Trophoblast cell (in vitro differentiated cells and primary cell): ENCODE results near the gene ATF6.

Source experiments
- DNase-seq, 2 donors: peaks; one replicate each; pipeline ENCODE4 v3.0.0-alpha.2; 2016
- H2AFZ ChIP-seq: 2 replicates; pipeline ENCODE4 v1.6.1; 2013; ENCODE audit warnings: low read length, moderate library complexity, mild to moderate bottlenecking; ENCODE audit not compliant: insufficient read depth, poor library complexity
- H2AK5ac ChIP-seq: 2 replicates; pipeline ENCODE4 v1.6.1; 2013; ENCODE audit warnings: mild to moderate bottlenecking, low read length
- H2BK120ac ChIP-seq: 2 replicates; pipeline ENCODE4 v1.6.1; 2013; ENCODE audit warnings: low read length, mild to moderate bottlenecking, moderate library complexity; ENCODE audit not compliant: insufficient read depth, poor library complexity
- H2BK12ac ChIP-seq: 2 replicates; pipeline ENCODE4 v1.6.1; 2013; ENCODE audit warnings: mild to moderate bottlenecking, low read length, moderate library complexity
- H2BK5ac ChIP-seq: 2 replicates; pipeline ENCODE4 v1.6.1; 2013; ENCODE audit warnings: low read length, low read depth, moderate library complexity, mild to moderate bottlenecking; ENCODE audit not compliant: poor library complexity
- H3K14ac ChIP-seq: 2 replicates; pipeline ENCODE4 v1.6.1; 2013; ENCODE audit warnings: mild to moderate bottlenecking, low read length
- H3K18ac ChIP-seq: 2 replicates; pipeline ENCODE4 v1.6.1; 2013; ENCODE audit warnings: mild to moderate bottlenecking, low read length
- H3K23ac ChIP-seq: 2 replicates; pipeline ENCODE4 v1.6.1; 2013; ENCODE audit warnings: low read length
- H3K27ac ChIP-seq: 2 replicates; pipeline ENCODE4 v1.5.1; 2013; ENCODE audit warnings: low read depth, mild to moderate bottlenecking, inconsistent platforms, low read length, moderate library complexity
- H3K27me3 ChIP-seq: 2 replicates; pipeline ENCODE4 v1.6.1; 2013; ENCODE audit warnings: inconsistent platforms, mild to moderate bottlenecking, low read length, moderate library complexity; ENCODE audit not compliant: insufficient read depth
- H3K36me3 ChIP-seq, 2 experiments: 1 replicate in 1 of 2; 2 replicates in 1 of 2; pipeline ENCODE4 v1.6.1; 2013; ENCODE audit warnings: low read length in 2 of 2, mild to moderate bottlenecking in 2 of 2, moderate library complexity in 1 of 2; ENCODE audit not compliant: insufficient read depth in 2 of 2, control insufficient read depth in 1 of 2
- H3K4ac ChIP-seq: 2 replicates; pipeline ENCODE4 v1.6.1; 2013; ENCODE audit warnings: low read depth, mild to moderate bottlenecking, low read length, moderate library complexity
- H3K4me1 ChIP-seq, 2 experiments: 1 replicate in 1 of 2; 2 replicates in 1 of 2; pipeline ENCODE4 v1.6.1; 2013; ENCODE audit warnings: low read length in 2 of 2, mild to moderate bottlenecking in 2 of 2, moderate library complexity in 1 of 2; ENCODE audit not compliant: insufficient read depth in 2 of 2, control insufficient read depth in 1 of 2
- H3K4me2 ChIP-seq: 2 replicates; pipeline ENCODE4 v1.6.1; 2013; ENCODE audit warnings: inconsistent platforms, mild to moderate bottlenecking, low read length, moderate library complexity
- H3K4me3 ChIP-seq: 2 replicates; pipeline ENCODE4 v1.5.1; 2013; ENCODE audit warnings: mild to moderate bottlenecking, low read depth, low read length, inconsistent platforms
- H3K79me1 ChIP-seq: one replicate; pipeline ENCODE4 v1.6.1; 2013; ENCODE audit warnings: low read length
- H3K79me2 ChIP-seq: 2 replicates; pipeline ENCODE4 v1.6.1; 2013; ENCODE audit warnings: low read length, mild to moderate bottlenecking; ENCODE audit not compliant: control insufficient read depth, insufficient read depth, poor library complexity
- H3K9ac ChIP-seq: 2 replicates; pipeline ENCODE4 v1.6.1; 2013; ENCODE audit warnings: mild to moderate bottlenecking, low read length
- H3K9me3 ChIP-seq: 2 replicates; pipeline ENCODE4 v1.6.1; 2013; ENCODE audit warnings: low read depth, mild to moderate bottlenecking, control low read depth, inconsistent platforms, low read length; ENCODE audit not compliant: insufficient read depth
- H4K12ac ChIP-seq: 2 replicates; pipeline ENCODE4 v1.6.1; 2013; ENCODE audit warnings: low read depth, mild to moderate bottlenecking, low read length, moderate library complexity
- H4K8ac ChIP-seq: 2 replicates; pipeline ENCODE4 v1.6.1; 2013; ENCODE audit warnings: low read depth, mild to moderate bottlenecking, low read length, moderate library complexity
- H4K91ac ChIP-seq: one replicate; pipeline ENCODE4 v1.6.1; 2013; ENCODE audit warnings: low read depth, mild to moderate bottlenecking, low read length, moderate library complexity
- WGBS: extraction: QIAGEN DNeasy Blood & Tissue Kit; methylation state at CpG from one replicate; pipeline ENCODE4 v1.1.7; 2013; ENCODE audit warnings: missing lambda C conversion rate; ENCODE audit not compliant: insufficient read length, insufficient coverage; ENCODE audit errors: extremely low coverage; 5-methylcytosine and 5-hydroxymethylcytosine counted together

The ATF6 gene

DNA sequence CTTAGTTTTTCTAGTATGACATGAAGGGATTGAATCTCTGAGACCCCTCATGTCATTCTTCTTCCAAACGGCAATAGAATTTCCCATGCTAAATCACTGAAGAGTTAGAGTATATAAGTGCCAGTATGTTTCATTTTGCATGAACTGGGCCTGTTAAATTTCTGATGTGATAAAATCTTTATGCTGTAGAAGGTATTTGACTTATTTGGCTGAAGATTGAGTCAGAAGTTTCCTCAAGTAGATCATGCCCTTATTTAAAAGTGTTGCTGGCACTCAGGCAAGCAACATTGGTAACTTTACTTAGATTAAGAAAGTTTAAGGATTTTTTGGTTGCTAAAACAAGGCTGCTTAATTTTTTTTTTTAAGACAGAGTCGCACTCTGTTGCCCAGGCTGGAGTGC is 13.3 kb downstream of the ATF6 start:
- DNase-seq, result peak in 1 of 2 donors; percentile 69
- Histone ChIP-seq H3K18ac (no peak overlapping the region), H3K27me3 (no peaks in the 10 kb centered on the region), H3K9me3 (peaks cover 2% of the 10 kb centered on the region), H2BK12ac (no peak overlapping the region), H3K79me2 (no peaks in the 10 kb centered on the region), H3K36me3 (peaks cover 0 to 3% of the 10 kb centered on the region in 2 experiments), H3K23ac (no peak overlapping the region), H3K79me1 (no peaks in the 10 kb centered on the region), H2BK120ac (no peak overlapping the region), H2AK5ac (no peak overlapping the region), H3K4me2 (no peak overlapping the region), H3K9ac (no peak overlapping the region), H4K91ac (no peak overlapping the region), H2AFZ (no peak overlapping the region), H3K14ac (no peak overlapping the region), H3K4ac (no peak overlapping the region), H3K4me1 (no peaks in the 10 kb centered on the region), H3K4me3 (no peak overlapping the region), H4K12ac (no peak overlapping the region), H4K8ac (no peak overlapping the region), H3K27ac (no peak overlapping the region), H2BK5ac (no peak overlapping the region)
- no CpG with 5 or more reads among the region's 2 CpGs for WGBS

DNA sequence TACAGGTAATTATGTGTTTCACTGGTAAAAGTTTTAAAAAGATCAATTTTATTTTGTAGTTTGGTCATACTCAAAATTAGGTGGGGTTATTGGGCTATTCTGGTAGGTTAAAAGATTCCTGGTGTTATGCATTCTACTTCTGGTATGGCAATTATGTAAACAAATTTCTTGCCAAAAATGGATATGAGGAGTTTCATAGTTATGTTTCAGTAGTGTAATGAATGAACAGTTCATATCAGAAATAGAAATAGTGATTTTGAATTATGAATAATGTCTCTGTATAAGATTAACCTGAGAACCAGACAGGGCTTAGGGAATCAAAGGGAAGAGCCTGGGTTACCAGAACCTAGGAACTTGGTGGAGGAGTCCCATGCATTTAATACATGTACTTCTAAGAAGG is 15.9 kb downstream of the ATF6 start:
- H3K4ac ChIP-seq, result no peak overlapping the region
- no peak overlapping the region for H3K4me2 ChIP-seq
- no peak overlapping the region for H4K12ac ChIP-seq
- no peaks in the 10 kb centered on the region for H3K9me3 ChIP-seq
- peaks cover 2 to 3% of the 10 kb centered on the region in 2 experiments for H3K36me3 ChIP-seq
- no peak overlapping the region for H2BK12ac ChIP-seq
- H3K4me1 ChIP-seq, result no peaks in the 10 kb centered on the region
- H2BK120ac ChIP-seq, result no peak overlapping the region
- H3K79me2 ChIP-seq, result no peaks in the 10 kb centered on the region
- no peak overlapping the region for H3K23ac ChIP-seq
- H3K27me3 ChIP-seq, result no peaks in the 10 kb centered on the region
- no peak overlapping the region for H2AK5ac ChIP-seq
- H3K9ac ChIP-seq, result no peak overlapping the region
- no peak overlapping the region for H3K27ac ChIP-seq
- H3K14ac ChIP-seq, result no peak overlapping the region
- no peak overlapping the region for H4K8ac ChIP-seq
- H3K79me1 ChIP-seq, result no peaks in the 10 kb centered on the region
- no peak overlapping the region for H3K18ac ChIP-seq
- no peak overlapping the region for H2BK5ac ChIP-seq
- no peak overlapping the region for H3K4me3 ChIP-seq
- H2AFZ ChIP-seq, result no peak overlapping the region
- H4K91ac ChIP-seq, result no peak overlapping the region
- DNase-seq, result no peak

DNA sequence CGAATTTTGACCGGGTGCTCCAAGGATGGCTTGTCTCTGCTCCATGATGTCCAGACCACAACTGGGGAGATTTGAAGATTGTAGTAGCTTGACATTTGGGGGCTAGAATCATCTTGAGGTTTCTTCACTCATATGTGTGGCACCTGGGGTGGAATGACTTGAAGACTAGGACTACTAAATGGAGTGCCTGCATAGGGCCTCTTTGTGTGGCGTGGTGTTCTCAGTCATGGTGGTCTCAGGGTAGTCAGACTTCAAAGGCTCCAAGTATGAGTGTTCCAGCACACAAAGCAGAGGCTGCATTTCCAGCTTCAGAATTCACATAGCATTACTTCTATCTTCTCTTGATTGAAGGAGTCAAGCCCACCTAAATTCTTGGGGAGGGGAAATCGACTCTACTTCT is 16.8 kb downstream of the ATF6 start:
- H2AFZ ChIP-seq, result no peak overlapping the region
- WGBS, result no CpG with 5 or more reads among the region's 4 CpGs
- no peak for DNase-seq

DNA sequence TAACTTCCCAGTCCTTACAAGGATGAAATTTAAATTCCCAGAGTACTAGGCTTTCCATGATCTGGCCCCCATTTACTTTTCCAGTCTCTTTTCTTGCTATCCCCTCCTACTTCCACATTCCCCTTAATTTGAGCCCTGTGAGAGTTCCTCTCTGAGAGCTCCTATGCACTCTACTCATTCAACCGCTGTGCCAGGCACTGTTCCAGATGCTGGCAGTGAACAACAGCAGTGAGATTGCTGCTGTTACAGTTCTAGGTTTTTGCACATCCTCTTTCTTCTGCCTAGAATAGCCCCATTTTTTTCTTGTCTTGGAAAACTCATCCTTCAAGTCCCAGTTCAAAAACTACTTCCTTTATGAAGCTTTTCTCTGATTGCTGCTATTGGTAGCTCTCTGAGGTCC is 18.8 kb downstream of the ATF6 start:
- no CpG with 5 or more reads among the region's 1 CpG for WGBS
- no peak for DNase-seq
- no peaks in the 10 kb centered on the region for H3K27me3 ChIP-seq

More for the DNA sequence above, 16.8 kb downstream of the ATF6 start:
- Histone ChIP-seq H3K4me3 (no peak overlapping the region), H2AK5ac (no peak overlapping the region), H3K9ac (no peak overlapping the region), H3K18ac (no peak overlapping the region), H4K91ac (no peak overlapping the region), H3K79me2 (no peaks in the 10 kb centered on the region), H4K12ac (no peak overlapping the region), H3K14ac (no peak overlapping the region), H3K4me2 (no peak overlapping the region), H2BK5ac (no peak overlapping the region), H2BK120ac (no peak overlapping the region), H3K4me1 (no peaks in the 10 kb centered on the region), H3K23ac (no peak overlapping the region), H4K8ac (no peak overlapping the region), H3K4ac (no peak overlapping the region), H3K9me3 (no peaks in the 10 kb centered on the region), H3K27ac (no peak overlapping the region), H2BK12ac (no peak overlapping the region), H3K79me1 (no peaks in the 10 kb centered on the region), H3K36me3 (peaks cover 4 to 6% of the 10 kb centered on the region in 2 experiments), H3K27me3 (no peaks in the 10 kb centered on the region)

More for the DNA sequence above, 18.8 kb downstream of the ATF6 start:
- Histone ChIP-seq H3K14ac (no peak overlapping the region), H3K27ac (no peak overlapping the region), H2BK12ac (no peak overlapping the region), H4K12ac (no peak overlapping the region), H2AK5ac (no peak overlapping the region), H2BK120ac (no peak overlapping the region), H3K4me3 (no peak overlapping the region), H4K91ac (no peak overlapping the region), H3K79me1 (no peaks in the 10 kb centered on the region), H3K36me3 (peaks cover 4 to 6% of the 10 kb centered on the region in 2 experiments), H3K4me1 (no peaks in the 10 kb centered on the region), H3K18ac (no peak overlapping the region), H3K9ac (no peak overlapping the region), H3K4me2 (no peak overlapping the region), H2AFZ (no peak overlapping the region), H4K8ac (no peak overlapping the region), H3K9me3 (no peaks in the 10 kb centered on the region), H3K23ac (no peak overlapping the region), H3K4ac (no peak overlapping the region), H3K79me2 (no peaks in the 10 kb centered on the region), H2BK5ac (no peak overlapping the region)
